Nucleus accumbens (tissue), 56 donors: ENCODE measurements around the gene HECA.
"Not testable (repeated sequence)": the region's sequence is repeated elsewhere in the genome, so short reads cannot be mapped to it uniquely, and the experiment has no call there.

Experiments used
- DNase-seq, 56 donors: peaks; one replicate each; lab custom pipeline; 2025; lab: John Stamatoyannopoulos, UW

HECA gene

DNA sequence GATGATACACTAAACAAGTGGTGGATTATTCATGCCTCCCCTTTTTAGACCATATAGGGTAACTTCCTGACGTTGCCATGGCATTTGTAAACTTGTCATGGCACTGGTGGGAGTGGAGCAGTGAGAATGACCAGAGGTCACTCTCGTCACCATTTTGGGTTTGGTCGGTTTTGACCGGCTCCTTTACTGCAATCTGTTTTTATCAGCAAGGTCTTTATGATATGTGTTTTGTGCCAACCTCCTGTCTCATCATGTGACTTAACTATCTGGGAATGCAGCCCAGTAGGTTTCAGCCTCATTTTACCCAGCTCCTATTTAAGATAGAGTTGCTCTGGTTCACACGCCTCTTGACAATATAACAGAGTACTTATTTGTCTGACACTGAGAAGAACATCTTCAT lies 22.2 kb downstream of the HECA start:
- not testable (repeated sequence) for DNase-seq

DNA sequence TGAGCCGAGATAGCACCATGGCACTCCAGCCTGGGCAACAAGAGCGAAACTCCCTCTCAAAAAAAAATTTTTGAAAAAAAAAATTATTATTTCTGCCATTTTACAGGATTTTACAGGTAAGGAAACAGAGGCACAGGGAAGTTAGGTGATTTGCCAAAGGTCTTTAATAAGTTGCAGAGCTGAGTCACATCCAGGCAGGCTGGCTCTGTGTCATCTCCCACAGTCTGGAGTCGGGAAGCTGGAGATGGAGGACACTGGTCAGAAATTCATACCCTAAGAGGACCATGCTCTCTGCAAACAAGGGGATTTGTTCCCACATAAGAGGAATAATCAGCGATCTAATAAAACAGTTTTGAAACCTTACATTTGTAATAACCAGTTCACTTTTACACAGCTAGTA lies 24.1 kb downstream of the HECA start:
- no peak for DNase-seq

DNA sequence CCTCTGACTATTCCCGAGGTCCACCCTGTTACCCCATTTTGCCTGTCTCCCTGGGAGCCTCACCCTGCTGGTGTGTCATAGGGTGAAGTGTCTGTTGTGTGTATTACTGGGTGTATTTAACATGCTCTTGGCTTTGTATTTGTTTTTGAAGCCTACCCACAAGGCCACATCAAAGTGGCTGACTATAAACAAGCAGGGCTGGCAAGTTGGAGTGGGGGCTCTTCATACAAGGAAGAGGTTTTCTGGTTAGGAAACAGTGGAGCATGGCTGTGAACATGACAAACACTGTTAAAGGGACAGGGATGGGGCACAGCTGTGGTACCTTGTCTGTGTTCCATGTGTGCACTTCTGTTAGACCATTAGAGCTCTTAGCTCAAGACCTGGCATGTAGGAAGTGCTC lies 26.3 kb downstream of the HECA start:
- no peak for DNase-seq

DNA sequence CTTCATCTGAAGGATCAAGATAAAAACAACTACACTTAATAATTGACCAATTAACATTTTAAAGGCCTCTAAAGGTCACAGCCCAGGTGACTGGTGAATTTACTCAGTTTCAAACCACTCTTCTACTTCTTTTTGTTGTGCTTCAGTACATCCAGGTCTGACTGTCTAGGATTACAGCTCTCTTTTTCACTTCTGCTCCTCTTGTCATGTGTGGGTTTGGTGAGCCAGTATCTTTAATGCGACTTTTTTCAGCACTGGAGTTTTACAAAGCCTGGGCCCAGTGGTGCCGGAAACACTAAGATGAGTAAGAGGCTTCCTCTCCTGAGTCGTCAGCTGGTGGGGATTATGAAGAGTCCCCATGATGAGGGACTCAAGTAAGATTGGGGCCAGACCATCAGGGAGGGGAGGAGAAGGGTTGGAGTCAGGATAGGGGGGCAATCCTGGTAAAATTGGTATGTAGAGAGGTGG lies 27.0 kb downstream of the HECA start:
- no peak for DNase-seq

DNA sequence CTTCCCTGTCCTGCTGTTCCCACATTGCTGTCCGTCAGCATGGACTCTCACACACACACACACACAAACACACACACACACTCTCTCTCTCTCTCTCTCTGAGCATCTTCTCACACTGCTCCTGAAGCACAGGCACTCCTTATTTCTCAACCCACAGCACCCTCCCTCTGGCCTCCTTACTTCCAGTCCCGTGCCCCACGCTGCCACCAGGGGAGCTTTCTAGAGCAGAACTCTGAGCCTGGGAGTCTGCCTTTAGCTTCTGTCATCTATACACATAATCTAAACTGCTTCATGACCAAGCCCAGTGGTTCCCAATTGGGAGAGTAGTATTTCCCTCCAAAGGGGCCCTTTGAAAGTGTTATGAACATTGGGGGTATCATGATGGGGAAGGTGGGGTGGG lies 29.1 kb downstream of the HECA start:
- no peak for DNase-seq

DNA sequence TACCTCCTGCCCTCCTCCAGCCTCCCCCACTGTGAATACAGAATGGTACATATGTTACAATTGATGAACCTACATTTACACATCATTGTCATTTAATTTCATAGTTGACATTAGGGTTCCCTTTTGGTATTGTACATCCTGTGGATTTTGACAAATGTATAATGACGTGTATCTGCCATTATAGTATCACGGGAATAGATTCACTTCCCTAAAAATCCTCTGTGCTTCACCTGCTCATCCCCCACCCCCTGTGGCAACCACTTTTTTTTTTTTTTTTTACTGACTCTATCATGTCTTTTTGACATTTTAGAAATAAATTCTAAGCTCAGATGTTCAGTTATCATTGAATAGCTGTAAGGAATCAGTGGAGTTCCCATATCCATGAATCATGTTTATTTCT lies 30.4 kb downstream of the HECA start:
- no peak for DNase-seq

DNA sequence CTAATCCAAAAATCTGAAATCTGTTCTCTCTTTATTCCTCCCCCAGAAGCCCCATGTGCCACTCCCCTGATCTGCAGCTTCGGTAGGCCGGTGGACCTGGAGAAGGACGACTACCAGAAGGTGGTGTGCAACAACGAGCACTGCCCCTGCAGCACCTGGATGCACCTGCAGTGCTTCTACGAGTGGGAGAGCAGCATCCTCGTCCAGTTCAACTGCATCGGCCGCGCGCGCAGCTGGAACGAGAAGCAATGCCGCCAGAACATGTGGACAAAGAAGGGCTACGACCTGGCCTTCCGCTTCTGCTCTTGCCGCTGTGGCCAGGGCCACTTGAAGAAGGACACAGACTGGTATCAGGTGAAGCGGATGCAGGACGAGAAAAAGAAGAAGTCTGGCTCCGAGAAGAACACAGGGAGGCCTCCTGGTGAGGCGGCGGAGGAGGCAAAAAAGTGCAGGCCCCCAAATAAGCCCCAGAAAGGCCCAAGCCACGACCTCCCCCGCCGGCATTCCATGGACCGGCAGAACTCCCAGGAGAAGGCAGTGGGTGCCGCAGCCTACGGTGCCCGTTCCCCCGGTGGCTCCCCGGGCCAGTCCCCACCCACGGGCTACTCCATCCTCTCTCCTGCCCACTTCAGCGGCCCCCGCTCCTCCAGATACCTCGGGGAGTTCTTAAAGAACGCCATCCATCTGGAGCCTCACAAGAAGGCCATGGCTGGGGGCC lies 31.5 kb downstream of the HECA start:
- DNase-seq: no peak

DNA sequence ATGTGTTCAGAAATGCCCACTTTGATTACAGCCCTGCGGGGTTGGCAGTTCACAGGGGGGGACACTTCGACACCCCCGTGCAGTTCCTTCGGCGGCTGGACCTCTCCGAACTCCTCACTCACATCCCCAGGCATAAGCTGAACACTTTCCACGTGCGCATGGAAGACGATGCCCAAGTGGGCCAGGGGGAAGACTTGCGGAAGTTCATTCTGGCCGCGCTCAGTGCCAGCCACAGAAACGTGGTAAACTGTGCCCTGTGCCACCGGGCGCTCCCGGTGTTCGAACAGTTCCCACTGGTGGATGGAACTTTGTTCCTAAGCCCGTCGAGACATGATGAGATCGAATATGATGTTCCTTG lies 32.1 kb downstream of the HECA start:
- DNase-seq: no peak

DNA sequence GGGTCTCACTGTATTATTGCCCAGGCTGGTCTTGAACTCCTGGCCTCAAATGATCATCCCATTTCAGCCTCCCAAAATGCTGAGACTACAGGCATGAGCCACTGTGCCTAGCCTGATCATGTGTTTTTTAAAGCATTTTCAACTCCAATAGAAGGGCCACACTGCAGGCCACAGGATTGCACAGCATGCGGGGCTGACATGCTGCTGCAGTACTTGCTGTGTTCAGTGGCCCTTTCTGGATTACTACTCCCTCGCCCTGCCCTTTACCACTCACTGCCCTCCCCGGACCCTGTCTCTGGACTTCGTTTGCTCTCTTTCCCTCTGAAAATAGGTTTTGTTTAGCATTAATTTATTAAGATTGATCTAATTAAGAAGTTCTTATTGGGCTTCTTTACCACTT lies 37.3 kb downstream of the HECA start:
- DNase-seq: no peak

DNA sequence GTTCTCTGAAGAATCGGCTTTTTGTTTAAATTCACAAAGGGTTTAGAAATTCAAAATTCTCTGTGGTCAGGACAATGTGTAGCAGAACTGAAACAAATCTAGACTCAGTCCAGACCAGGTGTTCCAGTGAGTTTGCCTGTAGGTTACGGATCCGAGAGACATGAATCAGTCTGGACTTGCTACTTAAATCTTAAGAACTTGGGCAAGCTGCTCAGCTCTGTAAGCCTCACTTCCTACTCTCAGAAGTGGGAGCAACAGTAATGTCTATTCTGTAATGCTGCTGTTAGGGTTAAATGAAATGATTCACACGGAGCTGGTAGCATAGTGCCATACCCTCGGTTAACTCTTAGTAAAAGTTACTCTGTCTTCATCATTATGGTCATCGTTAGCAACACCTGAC lies 37.7 kb downstream of the HECA start:
- no peak for DNase-seq

DNA sequence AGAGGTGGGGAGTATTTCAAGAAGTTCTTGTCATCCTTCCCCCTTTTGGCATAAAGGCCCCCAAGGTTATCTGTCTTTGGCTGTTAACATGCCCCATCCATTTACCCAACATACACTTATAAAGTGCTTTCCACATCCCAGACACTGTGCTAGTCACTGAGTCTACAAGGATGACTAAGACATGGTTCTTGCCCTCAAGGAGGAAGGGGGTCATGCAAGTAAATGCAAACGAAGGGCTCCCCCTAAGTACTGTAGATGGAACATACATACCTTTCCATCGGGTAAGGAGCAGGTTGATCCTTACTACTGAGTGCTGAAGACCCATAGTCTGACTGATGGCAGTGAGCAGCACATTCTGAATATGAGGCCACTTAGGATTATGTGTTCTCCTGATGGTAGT lies 38.3 kb downstream of the HECA start:
- no peak for DNase-seq

DNA sequence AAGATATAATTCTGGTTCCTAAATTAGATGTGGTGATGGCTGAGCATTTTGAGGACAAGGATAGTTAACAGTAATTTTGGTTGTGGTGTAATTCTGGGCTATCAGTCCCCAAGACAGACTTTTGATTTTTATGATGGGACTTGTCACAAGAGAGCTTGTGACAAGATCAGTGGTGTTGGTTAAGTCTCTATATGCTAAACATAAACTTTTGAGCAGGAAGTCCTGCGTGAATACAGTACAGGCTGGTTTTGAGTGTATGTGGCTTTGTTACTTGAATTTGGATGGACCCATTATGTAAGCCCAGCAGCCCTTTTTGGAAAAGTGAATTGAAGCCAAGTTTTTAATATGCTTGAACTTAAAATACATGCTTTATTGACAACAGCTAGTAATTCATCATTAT lies 38.9 kb downstream of the HECA start:
- no peak for DNase-seq

DNA sequence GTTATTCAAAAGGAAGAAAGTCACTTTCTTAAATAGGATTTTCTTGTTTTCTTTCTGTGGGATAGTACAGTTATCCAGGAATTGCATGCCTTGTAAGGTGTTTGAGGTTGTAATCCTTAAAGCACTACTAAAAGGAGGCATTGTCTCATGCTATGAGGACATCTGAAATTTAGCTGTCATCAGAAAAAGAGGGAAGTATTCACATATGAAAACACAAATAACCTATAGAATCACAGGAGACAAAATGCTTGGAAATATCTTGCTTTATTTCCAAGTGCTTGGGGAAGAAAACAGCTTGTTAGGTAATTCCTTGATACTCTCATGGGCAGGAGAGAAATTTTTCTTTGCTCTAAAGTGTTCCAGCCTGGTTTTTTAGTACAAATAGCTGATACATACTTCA lies 40.1 kb downstream of the HECA start:
- no peak for DNase-seq

DNA sequence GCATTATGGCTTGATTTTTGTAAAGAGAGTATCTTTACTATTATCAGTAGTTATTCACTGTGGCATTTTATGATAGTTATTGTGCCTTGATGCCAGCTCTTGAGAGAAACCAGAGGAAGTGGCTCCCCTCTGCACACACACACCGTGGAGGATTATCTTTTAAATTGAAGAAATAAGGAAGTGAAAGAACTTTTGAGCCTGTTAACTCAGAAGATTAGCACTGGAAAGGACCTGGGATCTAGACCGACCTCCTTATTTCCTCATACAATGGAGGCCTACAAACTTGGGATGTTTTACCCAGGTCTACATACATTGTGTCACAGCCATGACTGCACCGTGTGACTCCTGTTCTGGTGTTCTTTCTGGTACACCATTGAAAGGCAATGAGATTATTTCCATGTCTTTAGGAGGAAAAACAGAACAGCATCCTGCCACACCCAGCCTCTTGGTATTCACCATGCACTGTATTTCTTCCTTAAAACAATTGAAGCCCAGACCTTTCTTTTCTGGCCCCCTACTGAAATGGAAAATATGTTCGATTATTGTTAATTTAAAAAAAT lies 40.6 kb downstream of the HECA start:
- no peak for DNase-seq

DNA sequence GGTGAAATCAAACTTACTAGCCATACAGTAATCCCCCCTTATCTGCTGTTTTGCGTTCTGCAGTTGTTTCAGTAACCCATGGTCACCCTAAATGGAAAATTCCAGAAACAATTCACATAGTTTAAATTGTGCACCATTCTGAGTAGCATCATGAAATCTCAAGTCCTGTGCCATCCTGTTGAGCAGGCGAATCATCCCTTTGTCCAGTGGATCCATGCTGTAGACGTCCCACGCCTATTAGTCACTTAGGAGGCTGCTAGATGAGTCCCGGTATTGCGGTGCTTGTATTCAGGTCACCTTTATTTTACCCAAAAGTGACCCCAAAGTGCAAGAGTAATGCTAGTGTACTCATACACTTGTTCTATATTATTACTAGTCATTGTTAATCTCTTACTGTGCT lies 46.4 kb downstream of the HECA start:
- DNase-seq: no peak

DNA sequence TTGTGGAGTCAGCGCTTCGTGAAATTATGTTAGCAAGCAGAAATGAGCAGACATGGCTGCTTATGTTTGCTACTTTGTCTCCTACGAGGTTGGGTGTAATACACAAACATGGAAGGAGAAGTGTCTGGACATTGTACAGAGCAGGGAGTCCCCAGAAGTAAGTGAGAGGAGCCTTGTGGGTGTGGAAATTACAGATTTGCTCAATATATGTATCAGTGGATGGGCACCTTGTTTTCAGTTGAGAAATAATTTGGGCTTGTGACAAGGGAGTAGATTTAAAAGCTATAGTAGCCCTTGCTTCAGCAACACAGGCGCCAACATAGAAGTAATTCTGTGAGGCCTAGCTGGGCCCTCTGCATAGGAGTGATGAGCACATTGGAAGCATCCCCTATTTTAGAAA lies 49.2 kb downstream of the HECA start:
- no peak for DNase-seq

DNA sequence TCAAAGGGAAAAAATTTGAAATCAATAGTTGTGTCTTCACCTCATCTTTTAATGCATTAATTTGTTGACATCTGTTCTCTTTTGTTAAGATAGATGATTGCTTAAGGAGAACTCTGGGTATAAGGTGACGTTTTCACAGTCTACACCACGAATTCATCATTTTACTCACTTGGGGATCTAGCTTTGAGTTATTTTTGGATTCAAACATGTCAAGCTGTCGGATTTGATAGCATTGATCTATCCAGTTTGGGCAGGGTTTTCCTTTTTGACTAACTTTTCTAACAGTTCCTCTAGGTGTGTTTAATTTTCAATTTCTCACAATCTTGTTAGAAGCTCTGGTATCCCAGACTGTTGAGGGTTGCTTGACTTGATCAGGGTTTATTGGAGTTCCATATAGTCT lies 49.6 kb downstream of the HECA start:
- no peak for DNase-seq

DNA sequence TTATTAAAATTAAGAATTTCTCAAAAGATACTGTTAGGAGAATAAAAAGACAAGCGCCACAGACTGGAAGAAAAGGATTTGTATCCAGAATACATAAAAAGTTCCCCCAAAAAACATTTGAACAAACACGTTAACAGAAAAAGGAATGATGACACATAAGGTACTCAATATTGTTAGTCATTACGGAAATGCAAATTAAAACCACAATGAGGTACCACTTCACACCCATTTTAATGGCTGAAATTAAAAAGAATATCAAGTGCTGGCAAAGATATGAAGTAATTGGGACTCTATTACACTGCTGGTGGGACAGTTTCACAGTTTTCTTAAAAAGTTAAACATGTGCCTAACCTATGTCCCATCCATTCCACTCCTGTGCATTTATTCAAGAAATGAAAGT lies 51.4 kb downstream of the HECA start:
- no peak for DNase-seq

DNA sequence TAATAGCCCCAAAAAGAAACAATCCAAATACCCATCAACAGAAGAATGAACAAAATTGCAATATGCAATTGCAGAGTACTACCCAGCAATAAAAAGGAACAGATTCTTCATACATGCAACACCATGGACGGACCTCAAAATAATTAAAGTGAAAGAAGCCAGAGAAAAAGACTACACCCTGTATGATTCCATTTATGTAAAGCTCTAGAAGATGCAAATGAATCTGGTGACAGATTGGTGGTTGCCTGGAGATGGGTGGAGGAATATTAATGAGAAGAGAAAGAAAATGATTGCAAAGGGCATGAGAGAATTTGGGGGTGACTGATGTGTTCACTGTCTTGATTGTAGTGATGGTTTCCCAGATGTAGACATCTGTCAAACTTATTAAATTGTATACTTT lies 51.8 kb downstream of the HECA start:
- no peak for DNase-seq

DNA sequence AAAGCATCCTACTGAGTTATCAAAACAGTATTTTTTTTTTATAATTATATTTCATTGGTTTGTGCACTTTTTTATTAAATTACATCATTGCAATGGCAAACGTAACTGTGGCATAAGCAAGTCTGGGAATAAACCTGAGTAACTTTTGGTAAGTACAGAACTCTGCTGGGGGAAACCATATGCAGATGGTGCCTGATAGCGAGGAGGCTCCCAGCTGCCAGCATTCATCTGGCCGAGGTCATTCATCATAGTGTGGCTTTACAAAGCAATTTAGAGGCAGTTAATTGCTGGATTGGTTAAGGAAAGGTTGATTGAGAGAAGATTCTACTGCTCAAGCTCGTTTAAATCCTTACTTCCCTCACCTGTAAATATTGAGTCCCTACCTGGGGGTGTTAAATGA lies 52.6 kb downstream of the HECA start:
- no peak for DNase-seq

DNA sequence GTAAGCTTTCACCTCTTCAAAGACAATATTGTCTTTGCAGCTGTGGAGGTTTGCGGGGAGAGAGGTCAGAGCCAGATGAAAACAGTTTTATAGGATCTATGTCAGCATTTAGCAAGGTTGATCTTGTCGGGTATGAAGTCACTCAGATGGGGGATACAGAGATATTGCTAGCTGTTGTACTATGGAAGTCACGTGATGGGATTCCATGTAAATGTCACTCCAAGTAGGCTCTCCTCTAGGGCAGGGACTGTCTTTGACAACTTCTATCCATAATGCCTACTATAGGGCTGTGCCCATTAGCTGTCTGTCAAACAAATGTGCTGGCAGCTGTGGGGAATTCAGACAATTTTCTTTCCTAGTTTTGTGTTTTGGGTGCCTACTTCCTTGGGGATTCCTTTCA lies 54.8 kb downstream of the HECA start:
- DNase-seq: no peak

DNA sequence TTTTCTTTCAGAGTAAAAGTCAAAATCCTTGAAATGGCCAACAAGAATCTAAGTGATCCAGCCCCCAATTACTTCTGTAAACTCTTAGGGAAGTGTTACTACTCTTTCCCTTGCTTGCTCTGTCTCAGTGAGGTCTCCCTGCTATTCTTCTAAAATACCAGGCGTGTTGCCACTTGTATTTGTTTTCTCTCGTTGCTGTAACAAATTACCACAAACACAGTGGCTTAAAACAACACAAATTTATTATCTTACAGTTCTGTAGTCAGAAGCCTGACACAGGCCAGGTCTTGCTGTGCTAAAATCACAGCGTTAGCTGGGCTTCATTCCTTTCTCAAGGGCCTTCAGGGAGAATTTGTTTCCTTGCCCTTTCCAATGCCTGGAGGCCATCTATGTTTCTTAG lies 59.9 kb downstream of the HECA start:
- no peak for DNase-seq
